HL-60 (cell line): ENCODE results near the gene NR5A2.

Experiments
- DNase-seq, 2 experiments: peaks; one replicate each; pipeline ENCODE4 v3.0.0-alpha.2; 2010 to 2020; ENCODE audit warnings: low read depth in 1 of 2, low spot score in 1 of 2
- H3K27ac ChIP-seq: fragments of 250-450 bp; sonication (Bioruptor Pico); replicated peaks from 2 replicates; pipeline ENCODE4 v1.5.1; 2020; ENCODE audit warnings: mild to moderate bottlenecking, moderate library complexity
- H3K27me3 ChIP-seq: fragments of 250-450 bp; sonication (Bioruptor Pico); 2 replicates; pipeline ENCODE4 v1.5.1; 2021; ENCODE audit warnings: mild to moderate bottlenecking, moderate library complexity; ENCODE audit not compliant: insufficient read depth, poor library complexity, severe bottlenecking
- H3K4me3 ChIP-seq: replicated peaks from 2 replicates; pipeline ENCODE4 v1.5.1; 2011; ENCODE audit warnings: mild to moderate bottlenecking, control low read depth, low read length; ENCODE audit not compliant: insufficient read depth
- CTCF ChIP-seq: IDR thresholded peaks from one replicate; pipeline ENCODE4 v1.5.1; 2011; ENCODE audit warnings: low read length, control low read depth, inconsistent platforms; ENCODE audit not compliant: insufficient read depth
- GABPA ChIP-seq: IDR thresholded peaks from 2 replicates; pipeline ENCODE4 v1.6.1; 2012; ENCODE audit warnings: low read depth
- POLR2AphosphoS5 ChIP-seq: IDR thresholded peaks from 2 replicates; pipeline ENCODE4 v1.6.1; 2012; ENCODE audit warnings: low read depth
- REST ChIP-seq: IDR thresholded peaks from 2 replicates; pipeline ENCODE4 v1.6.1; 2012; ENCODE audit warnings: low read depth; ENCODE audit not compliant: insufficient replicate concordance
- SPI1 ChIP-seq: IDR thresholded peaks from 2 replicates; pipeline ENCODE4 v1.6.1; 2012; ENCODE audit warnings: low read depth, mild to moderate bottlenecking, borderline replicate concordance

Gene NR5A2

GRCh38 chr1:200029822-200030152 is 2.3 kb downstream of the NR5A2 start:
- Histone ChIP-seq H3K4me3 (no peak overlapping the region), H3K27ac (no peak overlapping the region)
- no peak for DNase-seq

GRCh38 chr1:200030791-200031190 is 3.3 kb downstream of the NR5A2 start:
- no peak for TF ChIP-seq REST
- no peak for TF ChIP-seq SPI1
- TF ChIP-seq POLR2AphosphoS5 = no peak
- TF ChIP-seq GABPA = no peak
- no peak for TF ChIP-seq CTCF
- no peak overlapping the region for H3K27ac ChIP-seq
- no peak for DNase-seq

More at GRCh38 chr1:200029822-200030152, 2.3 kb downstream of the NR5A2 start:
- no peak for TF ChIP-seq SPI1
- TF ChIP-seq GABPA = no peak
- no peak for TF ChIP-seq REST
- no peak for TF ChIP-seq POLR2AphosphoS5
- TF ChIP-seq CTCF = no peak
- peaks cover 40% of the 10 kb centered on the region for H3K27me3 ChIP-seq

GRCh38 chr1:200033511-200034261 is 6.2 kb downstream of the NR5A2 start:
- TF ChIP-seq SPI1 = no peak
- TF ChIP-seq GABPA = no peak
- TF ChIP-seq POLR2AphosphoS5 = no peak
- no peak for TF ChIP-seq CTCF
- TF ChIP-seq REST = no peak
- Histone ChIP-seq H3K27me3 (peaks cover 74% of the 10 kb centered on the region), H3K4me3 (no peak overlapping the region), H3K27ac (no peak overlapping the region)
- DNase-seq = no peak

More at GRCh38 chr1:200030791-200031190, 3.3 kb downstream of the NR5A2 start:
- no peak overlapping the region for H3K4me3 ChIP-seq
- peaks cover 50% of the 10 kb centered on the region for H3K27me3 ChIP-seq
